Measurements from ENCODE around the gene MACO1.

DNA sequence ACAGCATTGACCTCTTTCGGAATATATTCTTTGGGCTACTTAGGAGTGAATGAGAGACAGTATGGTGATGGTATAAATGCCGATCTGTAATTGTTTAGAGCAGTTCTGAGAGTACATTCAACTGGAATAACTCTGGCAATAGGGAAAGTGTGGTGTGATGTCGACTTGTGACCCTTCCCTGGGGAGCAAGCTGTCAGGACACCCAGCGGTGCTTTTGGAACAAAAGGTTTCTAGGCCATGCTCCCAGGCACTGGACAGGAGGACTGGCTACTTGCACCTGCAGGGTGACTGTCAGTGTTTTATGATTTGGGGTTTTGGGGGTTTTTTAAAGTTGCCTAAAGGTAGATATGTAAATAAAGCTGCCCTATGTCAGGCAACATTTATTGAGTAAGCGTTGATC is 50.9 kb downstream of the MACO1 start:
- TF ChIP-seq, protein P1, sequence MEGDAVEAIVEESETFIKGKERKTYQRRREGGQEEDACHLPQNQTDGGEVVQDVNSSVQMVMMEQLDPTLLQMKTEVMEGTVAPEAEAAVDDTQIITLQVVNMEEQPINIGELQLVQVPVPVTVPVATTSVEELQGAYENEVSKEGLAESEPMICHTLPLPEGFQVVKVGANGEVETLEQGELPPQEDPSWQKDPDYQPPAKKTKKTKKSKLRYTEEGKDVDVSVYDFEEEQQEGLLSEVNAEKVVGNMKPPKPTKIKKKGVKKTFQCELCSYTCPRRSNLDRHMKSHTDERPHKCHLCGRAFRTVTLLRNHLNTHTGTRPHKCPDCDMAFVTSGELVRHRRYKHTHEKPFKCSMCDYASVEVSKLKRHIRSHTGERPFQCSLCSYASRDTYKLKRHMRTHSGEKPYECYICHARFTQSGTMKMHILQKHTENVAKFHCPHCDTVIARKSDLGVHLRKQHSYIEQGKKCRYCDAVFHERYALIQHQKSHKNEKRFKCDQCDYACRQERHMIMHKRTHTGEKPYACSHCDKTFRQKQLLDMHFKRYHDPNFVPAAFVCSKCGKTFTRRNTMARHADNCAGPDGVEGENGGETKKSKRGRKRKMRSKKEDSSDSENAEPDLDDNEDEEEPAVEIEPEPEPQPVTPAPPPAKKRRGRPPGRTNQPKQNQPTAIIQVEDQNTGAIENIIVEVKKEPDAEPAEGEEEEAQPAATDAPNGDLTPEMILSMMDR (IDR thresholded peaks at IDR 0.05 in 4 of 5, conservative IDR thresholded peaks at IDR 0.05 in 1 of 5) = no peak
- no peak for TF ChIP-seq POLR2A (IDR thresholded peaks at IDR 0.05)

Measured in gastrocnemius medialis (tissue), 4 donors.